Measurements from ENCODE around the gene FGF6. TPM values are rescaled to one million over a fixed set of nuclear protein-coding genes. Genes with fewer than 3 reads are reported as not detected.

The FGF6 gene
- polyA plus RNA-seq, 1 of the 3 experiments (the other 2 are of a cell fraction): not detected

- TF ChIP-seq ZBTB33 (IDR thresholded peaks at IDR 0.05; ENCODE audit: borderline replicate concordance, low read depth) (no peak), POLR2AphosphoS5 (IDR thresholded peaks at IDR 0.05; ENCODE audit: low read depth, low read length) (no peak), RXRA (IDR thresholded peaks at IDR 0.05; ENCODE audit: borderline replicate concordance, low read depth) (no peak), GABPA (IDR thresholded peaks at IDR 0.05; ENCODE audit: low read depth) (no peak), IRF3 (IDR thresholded peaks at IDR 0.05; ENCODE audit: low read depth, low read length) (no peak), FOXM1 (IDR thresholded peaks at IDR 0.05; ENCODE audit: low read depth) (no peak), NRF1 (IDR thresholded peaks at IDR 0.05; ENCODE audit: low read depth, low read length) (no peak), TCF12 (IDR thresholded peaks at IDR 0.05) (no peak), EP300 (IDR thresholded peaks at IDR 0.05; ENCODE audit: borderline replicate concordance in 1 of 2, low read depth in 1 of 2, low read length in 1 of 2) (no peak), MAX (IDR thresholded peaks at IDR 0.05; ENCODE audit: low read depth) (no peak), NFIC (IDR thresholded peaks at IDR 0.05; ENCODE audit: borderline replicate concordance) (no peak), ELF1 (IDR thresholded peaks at IDR 0.05) (no peak)
These were observed 52.4 kb downstream of the FGF6 start (continued) for GRCh38 chr12:4393211-4393610.

- no peaks in the 10 kb centered on the region for H4K20me1 ChIP-seq (ENCODE audit: insufficient read depth)
- H2AFZ ChIP-seq (ENCODE audit: low read depth): no peak overlapping the region
- H3K4me3 ChIP-seq (ENCODE audit: low read depth in 2 of 2, low read length in 1 of 2): no peak overlapping the region
- H3K4me2 ChIP-seq: no peak overlapping the region
- no peaks in the 10 kb centered on the region for H3F3A ChIP-seq (replicated peaks; ENCODE audit: insufficient read depth)
- H3K4me1 ChIP-seq (ENCODE audit: control insufficient read depth in 1 of 2, insufficient read depth in 2 of 2, low read depth in 1 of 2, low read length in 1 of 2): peaks cover 0 to 7% of the 10 kb centered on the region in 2 experiments; a peak in 1 of 4 replicates
- no peaks in the 10 kb centered on the region for H3K79me2 ChIP-seq (ENCODE audit: insufficient read depth)
- WGBS (ENCODE audit: low lambda C conversion rate): 52% methylated on average over 11 of the region's 15 CpGs
- no peak for TF ChIP-seq ZBTB33 (IDR thresholded peaks at IDR 0.05; ENCODE audit: borderline replicate concordance, low read depth)
- TF ChIP-seq EZH2phosphoT487 (IDR thresholded peaks at IDR 0.05; ENCODE audit: borderline replicate concordance, low read depth): no peak
- TF ChIP-seq MXI1 (IDR thresholded peaks at IDR 0.05; ENCODE audit: low read depth, low read length): no peak
- no peak for TF ChIP-seq PBX3 (IDR thresholded peaks at IDR 0.05)
- TF ChIP-seq GATA2 (CRISPR knock-in tag; IDR thresholded peaks at IDR 0.05): no peak
- no peak for TF ChIP-seq RXRA (IDR thresholded peaks at IDR 0.05; ENCODE audit: borderline replicate concordance, low read depth)
- TF ChIP-seq EP300 (IDR thresholded peaks at IDR 0.05; ENCODE audit: borderline replicate concordance in 1 of 2, low read depth in 1 of 2, low read length in 1 of 2): no peak
- no peak for TF ChIP-seq SIN3A (IDR thresholded peaks at IDR 0.05; ENCODE audit: borderline replicate concordance, low read depth, low read length)
- no peak for TF ChIP-seq FOSL2 (IDR thresholded peaks at IDR 0.05; ENCODE audit: borderline replicate concordance, low read depth)
- TF ChIP-seq MEF2A (IDR thresholded peaks at IDR 0.05; ENCODE audit: borderline replicate concordance, low read depth): no peak
- TF ChIP-seq NRF1 (IDR thresholded peaks at IDR 0.05; ENCODE audit: low read depth, low read length): no peak
- no peak for TF ChIP-seq USF1 (IDR thresholded peaks at IDR 0.05; ENCODE audit: borderline replicate concordance, low read depth)
- no peak for TF ChIP-seq CHD2 (IDR thresholded peaks at IDR 0.05; ENCODE audit: low read length, partially characterized antibody)
- TF ChIP-seq GABPA (IDR thresholded peaks at IDR 0.05; ENCODE audit: low read depth): no peak
- no peak for TF ChIP-seq NFIC (IDR thresholded peaks at IDR 0.05; ENCODE audit: borderline replicate concordance)
- no peak for TF ChIP-seq FOXJ3 (CRISPR knock-in tag; IDR thresholded peaks at IDR 0.05)
- ChIA-PET POLR2A (no interaction called here), CTCF (no interaction called here)
- no peak overlapping the region for H3K27ac ChIP-seq (ENCODE audit: low read depth in 2 of 2, low read length in 1 of 2)
- H3K9ac ChIP-seq: no peak overlapping the region
- no peaks in the 10 kb centered on the region for H3K9me2 ChIP-seq
- no peaks in the 10 kb centered on the region for H3K9me3 ChIP-seq
- H3K27me3 ChIP-seq (ENCODE audit: insufficient read depth): no peaks in the 10 kb centered on the region; the same call in 1 of the 2 replicates
- H3K36me3 ChIP-seq (replicated peaks in 1 of 2; ENCODE audit: control insufficient read depth in 1 of 2, insufficient read depth in 2 of 2, low read length in 1 of 2): no peaks in the 10 kb centered on the region
- no peak for DNase-seq
These were observed 53.3 kb downstream of the FGF6 start for GRCh38 chr12:4392223-4392742.
